Activated CD8-positive, alpha-beta memory T cell treated with anti-CD3 and anti-CD28 coated beads for 36 hours (primary cell): ENCODE results near the gene ALDH16A1. TPM values are rescaled to one million over a fixed set of nuclear protein-coding genes. Genes with fewer than 3 reads are reported as not detected.

ENCODE experiments used
- CTCF ChIA-PET: fragments of 350-600 bp; sonication (Branson Sonifier 250); formaldehyde crosslinking; loops from one replicate; lab custom pipeline; 2021; ENCODE audit warnings: antibody characterized with exemption; lab: Charles Lee
- POLR2A ChIA-PET: fragments of 350-600 bp; sonication (Branson Sonifier 250); formaldehyde crosslinking; loops from one replicate; lab custom pipeline; 2021; ENCODE audit warnings: antibody characterized with exemption; lab: Charles Lee
- total RNA-seq, 2 experiments: library from RNA; stranded (reverse); gene quantifications; one replicate each; pipeline ENCODE4 v1.2.3, GENCODE V29; 2021

ALDH16A1 gene
- total RNA-seq, 2 experiments from 2014 or later = 38.4 to 38.5 TPM

DNA sequence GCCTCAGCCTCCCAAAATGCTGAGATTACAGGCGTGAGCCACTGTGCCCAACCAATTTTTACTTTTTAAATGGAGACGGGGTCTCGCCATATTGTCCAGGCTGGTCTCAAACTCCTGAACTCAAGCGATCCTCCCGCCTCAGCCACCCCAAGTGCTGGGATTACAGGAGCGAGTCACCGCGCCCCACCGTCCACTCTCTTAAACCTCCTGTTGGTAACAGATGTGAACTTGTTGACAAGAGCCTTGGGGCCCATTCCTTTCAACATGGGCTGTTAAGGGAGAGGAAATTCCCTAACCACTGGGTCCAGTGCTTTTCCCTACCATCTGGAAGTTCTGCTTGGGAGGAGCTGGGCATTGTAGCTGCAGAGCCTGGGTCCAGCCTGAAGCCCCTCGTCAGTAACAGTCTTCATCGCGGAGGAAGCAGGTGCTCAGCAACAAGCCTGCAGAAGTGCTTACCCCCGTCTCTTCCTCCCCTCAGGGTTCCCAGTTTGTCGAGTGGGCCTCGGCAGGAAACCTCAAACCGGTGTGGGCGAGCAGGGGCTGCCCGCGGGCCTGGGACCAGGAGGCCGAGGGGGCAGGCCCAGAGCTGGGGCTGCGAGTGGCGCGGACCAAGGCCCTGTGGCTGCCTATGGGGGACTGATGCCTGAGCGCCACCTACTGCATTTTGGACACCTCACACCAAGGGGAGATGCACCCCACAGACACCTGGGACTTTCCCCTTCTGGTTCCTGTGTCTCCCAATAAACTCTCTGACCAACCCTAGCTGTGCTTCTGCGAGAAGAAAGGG lies 17.0 kb downstream of the ALDH16A1 start:
- ChIA-PET POLR2A (interaction anchor here (0.6 to 1.4 kb wide), 4 partner anchors 17 to 109 kb away, joined by 3 to 6 read pairs (median 4); partner anchors contain the start of gene ALDH16A1), CTCF (interaction anchor here (0.6 to 5.6 kb wide), 16 partner anchors 9 to 726 kb away, joined by 3 to 36 read pairs (median 4); partner anchors contain the start of genes ALDH16A1, PIH1D1 and RPL13A)

DNA sequence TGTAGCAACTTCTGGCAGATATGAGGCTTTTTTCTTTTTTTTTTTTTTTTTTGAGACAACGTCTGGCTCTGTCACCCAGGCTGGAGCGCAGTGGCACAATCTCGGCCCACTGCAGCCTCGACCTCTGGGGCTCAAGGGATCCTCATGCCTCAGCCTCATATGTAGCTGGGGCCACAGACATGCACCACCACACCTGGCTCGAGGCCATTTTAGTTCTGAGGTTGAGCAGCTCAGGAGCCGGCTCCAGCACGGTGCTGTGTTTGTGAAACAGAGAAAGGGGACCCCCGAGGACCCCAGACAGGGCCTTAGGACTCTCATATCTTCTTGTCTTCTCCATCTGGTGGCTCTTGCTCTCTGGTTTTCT lies 17.6 kb downstream of the ALDH16A1 start:
- ChIA-PET POLR2A (interaction anchor here (0.6 to 1.1 kb wide), 3 partner anchors 19 to 109 kb away, joined by 3 to 6 read pairs (median 4); no protein-coding TSS in a partner anchor), CTCF (interaction anchor here (0.7 to 5.6 kb wide), 14 partner anchors 8 to 726 kb away, joined by 3 to 36 read pairs (median 4); partner anchors contain the start of genes ALDH16A1, PIH1D1 and RPL13A)

DNA sequence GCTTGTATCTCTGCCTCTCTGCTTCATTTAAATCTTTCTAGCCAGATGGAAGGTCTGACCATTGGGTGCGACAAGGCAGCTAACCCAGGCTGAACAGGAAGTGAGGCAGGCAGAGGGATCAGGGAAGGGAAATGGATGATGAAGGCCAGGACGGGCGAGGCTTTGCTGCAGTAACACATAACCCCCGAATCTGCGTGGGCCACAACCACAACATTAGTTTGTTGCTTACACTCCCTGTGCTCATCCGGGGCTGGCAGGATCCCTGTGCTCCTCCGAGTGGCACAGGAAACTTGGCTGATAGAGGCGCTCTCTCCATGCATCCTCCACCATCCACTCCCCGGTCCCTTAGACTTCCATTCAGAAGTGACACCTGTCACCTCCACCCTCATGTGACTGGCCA lies 19.9 kb downstream of the ALDH16A1 start:
- ChIA-PET POLR2A (interaction anchor here (0.7 to 2.1 kb wide), 3 partner anchors 16 to 20 kb away, joined by 3 to 7 read pairs (median 4); no protein-coding TSS in a partner anchor), CTCF (interaction anchor here (0.7 to 5.6 kb wide), 14 partner anchors 11 to 208 kb away, joined by 3 to 36 read pairs (median 4); partner anchors contain the start of genes ALDH16A1, PIH1D1 and SLC17A7)

DNA sequence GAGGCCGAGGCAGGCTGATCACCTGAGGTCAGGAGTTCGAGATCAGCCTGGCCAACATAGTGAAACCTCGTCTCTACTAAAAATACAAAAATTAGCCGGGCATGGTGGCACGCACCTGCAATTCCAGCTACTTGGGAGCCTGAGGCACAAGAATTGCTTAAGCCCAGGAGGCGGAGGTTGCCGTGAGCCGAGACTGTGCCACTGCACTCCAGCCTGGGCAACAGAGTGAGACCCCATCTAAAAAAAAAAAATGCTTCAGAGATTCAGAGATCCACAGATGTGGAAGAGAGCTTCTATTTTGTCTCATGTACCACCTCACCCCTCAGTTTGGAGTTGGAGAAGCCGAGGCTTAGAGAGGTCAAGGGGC lies 20.5 kb downstream of the ALDH16A1 start:
- POLR2A ChIA-PET = interaction anchor here (0.6 to 2.1 kb wide), 7 partner anchors 14 to 121 kb away, joined by 3 to 7 read pairs (median 5); partner anchors contain the start of genes ALDH16A1 and RPL13A
- CTCF ChIA-PET = interaction anchor here (0.5 to 5.6 kb wide), 21 partner anchors 9 to 208 kb away, joined by 3 to 36 read pairs (median 4); partner anchors contain the start of genes ALDH16A1, PIH1D1, RPS11 and SLC17A7

DNA sequence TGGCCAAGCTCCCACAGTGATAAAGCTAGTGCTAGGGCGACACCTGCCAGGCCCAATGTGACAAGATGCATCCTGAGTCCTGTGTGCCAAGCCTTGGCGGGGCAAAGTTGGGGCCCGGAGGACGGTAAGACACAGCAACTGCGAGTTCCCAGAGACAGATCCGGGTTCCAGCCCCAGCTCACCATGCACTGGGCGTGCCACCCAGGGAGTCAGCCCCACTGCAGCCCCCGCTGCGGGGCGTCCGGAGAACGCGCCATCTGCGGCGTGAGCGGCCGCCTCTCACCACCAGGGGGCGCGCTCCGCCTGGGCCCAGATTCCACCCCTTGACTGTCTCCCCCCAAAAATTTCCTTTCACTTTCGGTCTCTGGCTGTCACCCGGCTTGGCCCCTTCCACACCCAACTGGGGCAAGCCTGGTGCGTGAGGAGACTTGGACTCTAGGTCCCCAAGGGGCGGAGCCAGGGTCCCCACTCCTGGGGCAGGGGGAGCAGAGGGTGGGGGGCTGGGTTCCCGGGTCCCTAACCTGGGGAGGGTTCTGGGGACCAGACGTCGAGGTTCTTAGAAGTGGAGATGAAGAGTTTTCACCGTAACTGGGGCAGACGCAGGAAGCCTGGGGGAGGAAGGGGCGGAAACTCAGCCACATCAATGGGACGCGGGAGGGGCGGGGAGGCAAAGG lies 21.0 kb downstream of the ALDH16A1 start, which contains the start of gene FLT3LG:
Gene FLT3LG, plus strand, starts transcription at position 348 of the 674 bp plus-strand sequence. CDS start 425 bp downstream, outside the sequence.
- ChIA-PET POLR2A (interaction anchor here (0.6 to 2.1 kb wide), 7 partner anchors 14 to 132 kb away, joined by 3 to 7 read pairs (median 5); partner anchors contain the start of genes ALDH16A1 and RPL13A), CTCF (interaction anchor here (0.5 to 5.6 kb wide), 21 partner anchors 9 to 207 kb away, joined by 3 to 36 read pairs (median 4); partner anchors contain the start of genes ALDH16A1, PIH1D1, RPS11 and SLC17A7)

DNA sequence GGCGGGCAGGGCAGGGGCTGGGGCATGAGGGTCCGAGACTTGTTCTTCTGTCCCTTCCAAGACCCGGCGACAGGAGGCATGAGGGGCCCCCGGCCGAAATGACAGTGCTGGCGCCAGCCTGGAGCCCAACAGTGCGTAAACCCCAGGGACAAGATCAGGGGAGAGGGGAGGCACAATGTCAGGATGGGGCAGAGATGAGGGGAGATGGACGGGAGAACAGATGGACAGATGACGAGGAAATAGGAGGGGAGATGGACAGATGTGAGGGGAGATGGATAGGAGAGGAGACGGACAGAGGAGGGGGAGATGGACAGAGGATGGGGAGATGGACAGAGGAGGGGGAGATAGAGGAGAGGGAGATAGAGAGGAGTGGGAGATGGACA lies 21.5 kb downstream of the ALDH16A1 start:
- ChIA-PET CTCF (interaction anchor here (1.1 to 2.3 kb wide), 5 partner anchors 11 to 38 kb away, joined by 3 to 12 read pairs (median 7); partner anchors contain the start of genes ALDH16A1, RPS11 and SLC17A7), POLR2A (interaction anchor here (0.6 to 1.2 kb wide), 3 partner anchors 14 to 133 kb away, joined by 3 to 5 read pairs (median 4); partner anchors contain the start of gene ALDH16A1)

DNA sequence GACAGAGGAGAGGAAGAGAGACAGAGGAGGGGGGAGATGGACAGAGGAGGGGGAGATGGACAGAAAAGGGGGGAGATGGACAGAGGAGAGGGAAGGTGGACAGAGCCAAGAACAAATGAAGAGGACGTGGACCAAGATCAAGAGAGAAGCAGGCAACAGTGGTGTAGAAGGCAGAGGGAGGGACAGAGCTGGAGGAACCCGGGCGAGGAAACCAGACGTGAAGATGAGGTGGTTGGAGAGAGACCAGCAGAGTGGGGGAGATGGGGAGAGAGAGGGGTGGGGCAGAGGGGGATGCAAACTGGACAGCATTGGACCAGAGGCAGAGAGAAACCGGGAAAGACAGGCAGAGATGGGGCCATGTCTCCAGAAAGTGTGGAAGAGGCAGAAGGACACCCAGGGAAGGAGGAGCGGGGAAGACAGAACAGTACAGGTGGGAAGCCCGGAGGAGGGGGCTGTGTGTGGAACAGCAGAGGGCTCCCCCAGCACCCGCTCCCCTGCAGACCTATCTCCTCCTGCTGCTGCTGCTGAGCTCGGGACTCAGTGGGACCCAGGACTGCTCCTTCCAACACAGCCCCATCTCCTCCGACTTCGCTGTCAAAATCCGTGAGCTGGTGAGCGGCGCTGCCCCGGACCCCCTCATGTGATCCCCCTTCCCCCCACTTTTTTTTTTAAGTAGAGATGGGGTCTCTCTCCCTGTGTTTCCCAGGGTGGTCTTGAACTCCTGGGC lies 22.3 kb downstream of the ALDH16A1 start:
- ChIA-PET POLR2A (interaction anchor here (0.6 to 1.1 kb wide), 4 partner anchors 14 to 20 kb away, joined by 3 to 4 read pairs (median 4); partner anchors contain the start of gene RPS11), CTCF (interaction anchor here (0.6 to 2.3 kb wide), 12 partner anchors 10 to 201 kb away, joined by 3 to 13 read pairs (median 5); partner anchors contain the start of genes ALDH16A1, RPL13A and RPS11)

DNA sequence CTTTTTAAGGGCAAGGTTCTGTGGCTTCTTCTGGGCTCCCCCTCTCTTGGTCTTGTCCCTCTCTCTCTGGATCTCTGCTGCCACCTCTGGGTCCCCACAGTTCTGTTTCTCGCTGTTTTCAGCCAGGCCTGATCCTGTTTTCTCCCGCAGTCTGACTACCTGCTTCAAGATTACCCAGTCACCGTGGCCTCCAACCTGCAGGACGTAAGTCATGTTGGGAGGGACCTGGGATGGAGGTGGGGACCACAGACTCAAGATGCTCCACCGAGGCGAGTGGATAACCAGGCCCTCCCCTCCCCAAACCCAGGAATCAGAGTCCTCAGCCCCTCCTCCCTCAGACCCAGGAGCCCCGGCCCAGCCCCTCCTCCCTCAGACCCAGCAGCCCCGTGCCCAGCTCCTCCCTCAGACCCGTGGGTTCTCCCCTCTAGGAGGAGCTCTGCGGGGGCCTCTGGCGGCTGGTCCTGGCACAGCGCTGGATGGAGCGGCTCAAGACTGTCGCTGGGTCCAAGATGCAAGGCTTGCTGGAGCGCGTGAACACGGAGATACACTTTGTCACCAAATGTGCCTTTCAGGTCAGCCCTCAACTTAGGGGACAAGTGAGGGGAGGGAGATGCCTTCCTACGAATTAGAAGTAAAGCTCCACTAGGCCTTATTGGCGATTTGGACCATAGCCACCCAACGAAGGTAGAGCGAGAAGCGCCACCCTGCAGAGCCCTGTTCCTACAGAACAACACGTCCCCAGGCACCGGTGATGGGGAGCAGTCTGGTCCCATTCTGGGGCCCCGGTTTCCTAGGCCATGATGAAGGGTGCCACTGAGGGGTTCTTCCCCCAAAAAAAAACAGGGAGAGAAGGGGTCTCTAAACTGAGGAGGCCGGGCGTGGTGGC lies 23.2 kb downstream of the ALDH16A1 start:
- ChIA-PET POLR2A (interaction anchor here (0.6 to 1.1 kb wide), 3 partner anchors 17 to 69 kb away, joined by 3 to 4 read pairs (median 3); partner anchors contain the start of gene RPS11), CTCF (interaction anchor here (0.6 to 2.3 kb wide), 15 partner anchors 9 to 200 kb away, joined by 3 to 13 read pairs (median 5); partner anchors contain the start of genes ALDH16A1, PIH1D1, RPL13A and RPS11)

DNA sequence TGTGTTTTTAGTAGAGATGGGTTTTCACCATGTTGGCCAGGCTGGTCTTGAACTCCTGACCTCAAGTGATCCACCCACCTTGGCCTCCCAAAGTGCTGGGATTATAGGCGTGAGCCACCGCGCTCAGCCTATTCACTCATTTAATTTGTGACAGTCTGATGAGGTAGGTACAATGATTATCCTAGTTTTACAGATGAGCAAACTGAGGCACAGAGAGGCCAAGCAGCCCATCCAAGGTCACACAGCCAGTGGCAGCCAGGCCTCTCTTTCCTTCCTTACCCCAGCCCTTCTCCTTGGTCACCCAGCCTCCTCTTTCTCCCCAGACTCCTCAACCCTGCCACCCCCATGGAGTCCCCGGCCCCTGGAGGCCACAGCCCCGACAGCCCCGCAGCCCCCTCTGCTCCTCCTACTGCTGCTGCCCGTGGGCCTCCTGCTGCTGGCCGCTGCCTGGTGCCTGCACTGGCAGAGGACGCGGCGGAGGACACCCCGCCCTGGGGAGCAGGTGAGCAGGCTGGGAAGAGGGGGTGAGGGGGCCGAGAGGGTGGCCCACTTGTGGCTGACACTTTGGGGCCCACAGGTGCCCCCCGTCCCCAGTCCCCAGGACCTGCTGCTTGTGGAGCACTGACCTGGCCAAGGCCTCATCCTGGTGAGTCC lies 27.1 kb downstream of the ALDH16A1 start:
- ChIA-PET POLR2A (no interaction called here), CTCF (interaction anchor here (0.7 kb wide), 1 partner anchor 424 kb away, joined by 3 read pairs; no protein-coding TSS in a partner anchor)

DNA sequence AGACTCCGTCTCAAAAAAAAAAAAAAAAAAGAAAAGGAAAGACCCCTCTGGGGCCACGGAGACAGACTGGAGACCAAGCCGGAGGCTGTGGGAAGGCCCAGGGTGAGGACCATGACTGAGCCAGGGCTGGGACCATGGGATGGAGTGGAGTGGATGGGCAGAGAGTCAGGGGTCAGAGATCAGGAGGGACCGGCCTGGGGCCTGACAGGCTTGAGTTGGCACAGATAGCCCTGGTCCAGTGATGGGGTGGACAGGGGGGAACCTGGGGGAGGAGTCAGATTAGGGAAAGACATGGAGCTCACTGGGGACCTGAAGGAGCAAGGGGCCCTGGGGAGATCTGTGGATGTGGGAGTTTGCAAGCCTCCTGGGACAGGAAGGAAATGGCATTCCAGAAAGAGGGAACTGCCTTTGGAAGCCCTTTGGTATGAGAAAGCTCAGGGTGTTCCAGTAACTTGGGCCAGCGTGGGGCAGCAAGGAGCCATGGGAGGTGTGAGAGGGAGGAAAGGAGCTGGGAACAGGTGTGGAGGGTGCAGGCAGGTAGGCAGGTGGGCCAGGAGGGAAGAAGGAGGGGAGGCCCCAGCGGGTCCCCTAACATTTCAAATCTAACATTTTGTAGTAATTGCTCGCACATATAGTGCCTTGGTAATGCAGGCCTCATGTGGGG lies 28.1 kb downstream of the ALDH16A1 start:
- ChIA-PET POLR2A (no interaction called here), CTCF (interaction anchor here (0.7 to 1.3 kb wide), 3 partner anchors 22 to 425 kb away, joined by 3 read pairs; no protein-coding TSS in a partner anchor)

DNA sequence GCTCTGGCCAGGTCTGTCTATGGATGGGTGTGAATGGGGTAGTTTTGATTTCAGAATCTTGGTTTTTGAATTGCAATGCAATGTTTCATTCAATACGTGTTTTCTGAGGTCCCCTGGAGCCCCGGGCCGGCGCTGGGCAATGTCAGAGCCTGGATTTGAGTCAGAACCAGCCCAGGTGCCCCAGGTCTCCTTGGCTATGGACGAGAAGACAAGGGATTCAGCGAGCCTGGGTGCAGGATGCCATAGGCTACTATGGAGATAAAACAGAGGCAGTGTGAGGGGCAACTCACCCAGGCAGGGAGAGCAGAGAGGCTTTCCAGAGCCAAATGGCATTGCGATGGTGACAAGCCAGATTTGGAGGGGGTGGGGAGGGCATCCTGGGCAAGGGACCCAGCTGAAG lies 33.2 kb downstream of the ALDH16A1 start:
- CTCF ChIA-PET = interaction anchor here (2.8 kb wide), 1 partner anchor 10 kb away, joined by 12 read pairs; no protein-coding TSS in a partner anchor

DNA sequence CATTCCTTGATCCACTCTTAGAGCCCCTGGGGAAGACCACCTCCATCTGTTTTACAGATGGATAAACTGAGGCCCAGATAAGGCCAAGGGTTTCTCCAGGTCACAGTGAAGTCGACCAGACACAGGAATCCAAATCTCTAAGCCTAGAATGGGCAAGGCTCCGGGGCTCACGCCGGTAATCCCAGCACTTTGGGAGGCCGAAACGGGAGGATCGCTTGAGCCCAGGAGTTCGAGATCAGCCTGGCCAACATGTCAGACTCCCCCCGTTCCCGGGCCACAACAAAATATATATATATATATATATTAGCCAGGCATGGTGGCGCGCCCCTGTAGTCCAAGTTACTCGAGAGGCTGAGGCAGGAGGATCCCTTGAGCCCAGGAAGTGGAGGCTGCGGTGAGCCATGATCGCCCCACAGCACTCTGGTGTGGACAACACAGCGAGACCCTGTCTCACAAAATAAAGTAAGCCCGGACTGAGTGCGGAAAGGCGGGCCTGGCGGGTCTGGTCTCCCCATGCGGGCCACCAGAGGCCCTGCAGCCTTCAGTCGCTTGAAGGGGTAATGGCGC lies 33.8 kb downstream of the ALDH16A1 start:
- ChIA-PET CTCF (interaction anchor here (1.4 kb wide), 1 partner anchor 11 kb away, joined by 5 read pairs; no protein-coding TSS in a partner anchor), POLR2A (interaction anchor here (1.0 to 1.2 kb wide), 3 partner anchors 34 to 153 kb away, joined by 3 to 9 read pairs (median 3); partner anchors contain the start of genes PIH1D1 and RRAS)

More for the DNA sequence above, 33.2 kb downstream of the ALDH16A1 start:
- POLR2A ChIA-PET = no interaction called here

DNA sequence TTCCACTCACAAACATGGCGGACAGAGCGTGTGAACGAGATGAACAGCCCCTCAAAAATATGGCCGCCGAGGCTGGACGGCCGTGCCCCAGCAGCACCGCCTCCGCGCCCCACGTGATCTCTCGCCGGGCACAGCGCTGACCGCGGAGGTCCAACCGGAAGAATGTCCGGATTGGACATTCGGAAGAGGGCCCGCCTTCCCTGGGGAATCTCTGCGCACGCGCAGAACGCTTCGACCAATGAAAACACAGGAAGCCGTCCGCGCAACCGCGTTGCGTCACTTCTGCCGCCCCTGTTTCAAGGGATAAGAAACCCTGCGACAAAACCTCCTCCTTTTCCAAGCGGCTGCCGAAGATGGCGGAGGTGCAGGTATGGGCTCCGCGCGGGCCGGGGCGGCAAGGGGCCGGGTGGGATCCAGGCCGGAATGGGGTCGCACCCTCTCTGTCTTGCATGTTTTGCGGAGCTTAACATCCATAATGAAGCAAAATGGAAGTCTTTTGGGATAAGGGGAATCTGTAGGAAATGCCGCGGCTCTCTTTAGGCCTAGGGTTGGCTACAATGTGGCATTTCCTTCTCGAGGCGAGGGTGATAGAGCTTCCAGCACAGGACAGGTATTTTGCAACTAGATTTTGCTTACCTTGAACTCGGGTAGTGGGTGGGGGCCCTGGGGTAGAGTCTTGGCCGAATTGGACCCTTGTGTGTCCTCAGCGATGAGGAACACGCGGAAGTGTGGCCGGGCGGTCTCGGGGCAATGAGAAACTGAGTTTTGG lies 34.4 kb downstream of the ALDH16A1 start, which contains the start of gene RPL13A:
Gene RPL13A, plus strand, starts transcription at position 332 of the 769 bp plus-strand sequence. Its CDS starts 22 bp downstream, at position 354.
- ChIA-PET POLR2A (interaction anchor here (0.9 to 1.3 kb wide), 5 partner anchors 9 to 152 kb away, joined by 3 to 14 read pairs (median 6); partner anchors contain the start of genes FLT3LG, PIH1D1, RPS11 and RRAS), CTCF (interaction anchor here (1.0 to 1.9 kb wide), 4 partner anchors 12 to 17 kb away, joined by 3 to 8 read pairs (median 6); partner anchors contain the start of gene FLT3LG)
